ENCODE measurements around the gene RRAGD. TPM values are rescaled to one million over a fixed set of nuclear protein-coding genes. Genes with fewer than 3 reads are reported as not detected.

RRAGD gene
- total RNA-seq, 1 donor from 2014 or later = 6.4 TPM

DNA sequence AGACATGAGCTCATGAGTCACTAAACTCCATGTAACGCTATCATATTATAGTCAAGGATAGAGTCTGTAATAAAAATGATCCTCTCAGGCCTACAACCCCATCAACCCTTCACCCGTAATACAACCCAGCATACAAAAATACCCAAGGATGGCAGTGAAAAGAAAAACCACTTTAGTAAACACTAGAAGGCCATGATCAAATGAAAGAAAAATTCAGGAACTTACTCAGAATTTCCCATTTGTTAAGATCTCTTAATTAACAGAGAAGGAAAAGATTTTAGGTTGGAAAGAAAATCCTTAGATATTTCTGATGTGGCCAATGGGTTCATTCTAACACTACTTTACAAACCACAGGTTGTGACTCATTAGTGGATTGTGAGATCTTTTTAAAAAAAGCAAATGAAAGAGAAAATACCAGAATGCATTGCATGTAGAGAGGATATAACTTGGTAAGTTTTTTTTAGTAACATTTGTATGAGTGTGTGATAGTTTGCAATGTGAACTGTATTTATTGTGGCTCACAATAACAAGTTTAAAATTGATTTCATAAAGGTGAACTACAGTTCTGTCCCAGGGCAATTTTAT lies 51.6 kb downstream of the RRAGD start:
- no peaks in the 10 kb centered on the region for H3K4me1 ChIP-seq

DNA sequence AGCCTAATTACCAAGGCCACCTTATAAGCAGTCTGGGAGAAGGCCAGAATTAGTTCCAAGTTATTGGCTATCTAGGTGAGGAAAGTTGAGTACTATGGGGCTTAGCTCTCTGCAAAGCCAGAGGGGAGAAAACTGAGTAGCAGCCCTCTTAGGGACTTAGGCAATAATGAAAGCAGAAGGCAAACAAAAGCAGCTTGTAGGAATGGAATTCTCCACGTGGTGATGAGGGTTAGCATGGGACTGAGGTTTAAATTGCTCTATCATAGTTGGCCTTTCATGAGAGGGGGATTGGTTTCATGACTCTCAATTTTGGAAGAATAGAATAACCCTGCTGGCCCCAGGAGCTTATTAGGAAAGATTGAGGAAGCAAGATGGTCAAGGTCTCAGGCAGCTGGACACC lies 52.5 kb downstream of the RRAGD start:
- no peak for TF ChIP-seq POLR2A (IDR thresholded peaks at IDR 0.05)
- TF ChIP-seq, protein P1, sequence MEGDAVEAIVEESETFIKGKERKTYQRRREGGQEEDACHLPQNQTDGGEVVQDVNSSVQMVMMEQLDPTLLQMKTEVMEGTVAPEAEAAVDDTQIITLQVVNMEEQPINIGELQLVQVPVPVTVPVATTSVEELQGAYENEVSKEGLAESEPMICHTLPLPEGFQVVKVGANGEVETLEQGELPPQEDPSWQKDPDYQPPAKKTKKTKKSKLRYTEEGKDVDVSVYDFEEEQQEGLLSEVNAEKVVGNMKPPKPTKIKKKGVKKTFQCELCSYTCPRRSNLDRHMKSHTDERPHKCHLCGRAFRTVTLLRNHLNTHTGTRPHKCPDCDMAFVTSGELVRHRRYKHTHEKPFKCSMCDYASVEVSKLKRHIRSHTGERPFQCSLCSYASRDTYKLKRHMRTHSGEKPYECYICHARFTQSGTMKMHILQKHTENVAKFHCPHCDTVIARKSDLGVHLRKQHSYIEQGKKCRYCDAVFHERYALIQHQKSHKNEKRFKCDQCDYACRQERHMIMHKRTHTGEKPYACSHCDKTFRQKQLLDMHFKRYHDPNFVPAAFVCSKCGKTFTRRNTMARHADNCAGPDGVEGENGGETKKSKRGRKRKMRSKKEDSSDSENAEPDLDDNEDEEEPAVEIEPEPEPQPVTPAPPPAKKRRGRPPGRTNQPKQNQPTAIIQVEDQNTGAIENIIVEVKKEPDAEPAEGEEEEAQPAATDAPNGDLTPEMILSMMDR (IDR thresholded peaks at IDR 0.05) = no peak
- no peak for TF ChIP-seq POLR2AphosphoS5 (IDR thresholded peaks at IDR 0.05; ENCODE audit: insufficient read depth in 1 of 2, low read depth in 1 of 2)
- Histone ChIP-seq H3K4me1 (no peaks in the 10 kb centered on the region), H3K27ac (no peak overlapping the region), H3K9me3 (no peaks in the 10 kb centered on the region), H3K27me3 (no peaks in the 10 kb centered on the region), H3K36me3 (no peaks in the 10 kb centered on the region), H3K4me3 (no peak overlapping the region)
- no peak for DNase-seq (ENCODE audit: extremely low spot score in 2 of 2)
- intact Hi-C loops (cut with DNase I) = no loop called here

More for the DNA sequence above, 51.6 kb downstream of the RRAGD start:
- H3K27ac ChIP-seq = no peak overlapping the region
- TF ChIP-seq, protein P1 (IDR thresholded peaks at IDR 0.05) = no peak
- TF ChIP-seq POLR2AphosphoS5 (IDR thresholded peaks at IDR 0.05; ENCODE audit: insufficient read depth in 1 of 2, low read depth in 1 of 2) (no peak), POLR2A (IDR thresholded peaks at IDR 0.05) (no peak)
- H3K4me3 ChIP-seq = no peak overlapping the region
- intact Hi-C loops (cut with DNase I) = no loop called here
- DNase-seq (ENCODE audit: extremely low spot score in 2 of 2) = no peak
- no peaks in the 10 kb centered on the region for H3K9me3 ChIP-seq
- H3K36me3 ChIP-seq = no peaks in the 10 kb centered on the region
- H3K27me3 ChIP-seq = no peaks in the 10 kb centered on the region

DNA sequence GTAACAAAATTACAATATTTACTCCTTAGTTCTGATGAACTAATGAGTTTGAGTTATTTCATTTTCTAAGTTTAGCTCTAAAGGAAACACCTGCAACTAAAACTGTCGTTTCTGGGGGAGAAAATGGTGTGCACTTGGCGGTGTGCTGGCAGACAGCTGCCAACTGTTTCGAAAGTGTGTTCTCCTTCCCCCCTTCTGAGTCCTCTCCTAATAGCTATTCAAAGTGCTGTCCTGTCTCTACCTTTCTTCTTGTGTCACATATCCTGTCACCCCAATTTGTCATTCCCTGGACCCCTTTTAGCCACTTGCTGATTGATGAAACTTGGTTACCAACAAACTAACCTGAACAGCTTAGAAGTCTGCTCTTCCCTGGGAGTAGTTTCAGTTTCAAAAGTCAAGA lies 54.7 kb downstream of the RRAGD start:
- Histone ChIP-seq H3K4me1 (peaks cover 9% of the 10 kb centered on the region), H3K27me3 (no peaks in the 10 kb centered on the region), H3K27ac (no peak overlapping the region), H3K9me3 (no peaks in the 10 kb centered on the region), H3K4me3 (no peak overlapping the region), H3K36me3 (no peaks in the 10 kb centered on the region)
- no peak for DNase-seq (ENCODE audit: extremely low spot score in 2 of 2)
- intact Hi-C loops (cut with DNase I) = no loop called here
- no peak for TF ChIP-seq POLR2AphosphoS5 (IDR thresholded peaks at IDR 0.05; ENCODE audit: insufficient read depth in 1 of 2, low read depth in 1 of 2)
- no peak for TF ChIP-seq POLR2A (IDR thresholded peaks at IDR 0.05)
- TF ChIP-seq, protein P1 (IDR thresholded peaks at IDR 0.05) = no peak

DNA sequence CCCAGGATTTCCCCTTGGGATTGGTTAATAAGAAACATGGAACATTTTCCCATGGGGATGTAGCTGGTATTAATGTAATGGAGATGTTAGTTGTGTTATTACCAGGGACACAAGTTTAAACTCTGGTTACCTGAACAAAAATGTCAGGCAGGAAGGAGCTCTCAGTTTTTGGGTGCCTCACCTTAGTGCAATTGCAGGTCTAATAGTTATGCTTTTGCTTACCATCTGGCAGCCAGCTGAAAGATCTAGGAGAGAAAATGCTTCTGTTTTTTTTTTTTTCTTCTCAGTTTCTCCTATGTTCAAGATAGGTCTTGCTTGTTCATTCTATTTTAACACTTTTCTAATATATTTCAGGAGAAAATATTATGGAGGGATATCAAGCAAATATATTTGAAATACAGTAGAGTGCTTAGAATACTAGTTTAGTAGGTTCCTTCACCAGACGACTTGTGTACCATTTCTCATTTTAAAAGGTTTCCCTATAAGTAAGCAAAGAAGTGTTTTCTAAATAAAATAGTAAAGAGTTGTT lies 55.4 kb downstream of the RRAGD start:
- TF ChIP-seq POLR2AphosphoS5 (IDR thresholded peaks at IDR 0.05; ENCODE audit: insufficient read depth in 1 of 2, low read depth in 1 of 2) = no peak
- TF ChIP-seq, protein P1 (IDR thresholded peaks at IDR 0.05) = no peak
- no peak for TF ChIP-seq POLR2A (IDR thresholded peaks at IDR 0.05)
- H3K4me1 ChIP-seq = peaks cover 10% of the 10 kb centered on the region
- no peaks in the 10 kb centered on the region for H3K9me3 ChIP-seq
- DNase-seq (ENCODE audit: extremely low spot score in 2 of 2) = no peak
- no peak overlapping the region for H3K4me3 ChIP-seq
- no peaks in the 10 kb centered on the region for H3K36me3 ChIP-seq
- intact Hi-C loops (cut with DNase I) = no loop called here
- H3K27me3 ChIP-seq = no peaks in the 10 kb centered on the region
- no peak overlapping the region for H3K27ac ChIP-seq

GRCh38 chr6:89355511-89356194 lies 56.4 kb downstream of the RRAGD start:
- intact Hi-C loops (cut with DNase I) = no loop called here
- Histone ChIP-seq H3K4me3 (no peak overlapping the region), H3K9me3 (no peaks in the 10 kb centered on the region), H3K27ac (no peak overlapping the region), H3K36me3 (no peaks in the 10 kb centered on the region), H3K4me1 (peaks cover 20% of the 10 kb centered on the region), H3K27me3 (no peaks in the 10 kb centered on the region)
- no peak for DNase-seq (ENCODE audit: extremely low spot score in 2 of 2)
- TF ChIP-seq POLR2A (IDR thresholded peaks at IDR 0.05) = no peak
- no peak for TF ChIP-seq POLR2AphosphoS5 (IDR thresholded peaks at IDR 0.05; ENCODE audit: insufficient read depth in 1 of 2, low read depth in 1 of 2)
- TF ChIP-seq, protein P1 (IDR thresholded peaks at IDR 0.05) = no peak

All from vagina (tissue), 2 donors.